ENCODE data around the gene MCF2L. TPM values are rescaled to one million over a fixed set of nuclear protein-coding genes. Genes with fewer than 3 reads are reported as not detected.

MCF2L gene
- total and polyA plus RNA-seq, 2 experiments from 2014 or later, result 4.8 to 25.6 TPM

GRCh38 chr13:113124211-113124970, 155.4 kb downstream of the MCF2L start:
- Histone ChIP-seq H3K79me2 (replicated peaks; ENCODE audit: insufficient read depth) (no peaks in the 10 kb centered on the region), H3K4me2 (no peak overlapping the region), H2AFZ (no peak overlapping the region), H3K4me1 (ENCODE audit: insufficient read depth) (no peaks in the 10 kb centered on the region), H3K4me3 (no peak overlapping the region), H3F3A (replicated peaks; ENCODE audit: low read depth) (no peaks in the 10 kb centered on the region), H4K20me1 (replicated peaks; ENCODE audit: insufficient read depth) (no peaks in the 10 kb centered on the region), H3K27me3 (ENCODE audit: insufficient read depth) (no peaks in the 10 kb centered on the region), H3K9me2 (ENCODE audit: insufficient read depth) (no peaks in the 10 kb centered on the region), H3K36me3 (ENCODE audit: insufficient read depth) (no peaks in the 10 kb centered on the region), H3K27ac (ENCODE audit: low read depth) (no peak overlapping the region)
- H3K4me1 Mint-ChIP-seq, result peaks cover 16% of the 10 kb centered on the region
- H3K27me3 Mint-ChIP-seq (ENCODE audit: insufficient read depth, low read depth, poor library complexity), result peaks cover 17% of the 10 kb centered on the region
- no peak overlapping the region for H3K4me3 Mint-ChIP-seq
- H3K9me3 Mint-ChIP-seq, result no peaks in the 10 kb centered on the region
- no peak overlapping the region for H3K27ac Mint-ChIP-seq
- no peaks in the 10 kb centered on the region; the same call in 2 of the 3 replicates for H3K36me3 Mint-ChIP-seq (ENCODE audit: low read depth)
- no peak for DNase-seq (ENCODE audit: low spot score)
- TF ChIP-seq ZNF331 (CRISPR knock-in tag; IDR thresholded peaks at IDR 0.05; ENCODE audit: low read depth) (no peak), ZNF114 (CRISPR knock-in tag; IDR thresholded peaks at IDR 0.05) (no peak), ETS1 (IDR thresholded peaks at IDR 0.05) (no peak), EZH2 (IDR thresholded peaks at IDR 0.05; ENCODE audit: low read depth, unreplicated experiment) (no peak), JUNB (IDR thresholded peaks at IDR 0.05; ENCODE audit: unreplicated experiment) (no peak), NANOG (IDR thresholded peaks at IDR 0.05; ENCODE audit: borderline replicate concordance) (no peak), EZH2phosphoT487 (IDR thresholded peaks at IDR 0.05; ENCODE audit: unreplicated experiment) (no peak), CREB1 (CRISPR knock-in tag; IDR thresholded peaks at IDR 0.05; ENCODE audit: low read depth) (no peak), STAT1 (IDR thresholded peaks at IDR 0.05; ENCODE audit: unreplicated experiment) (no peak), CTCF (conservative IDR thresholded peaks at IDR 0.05; ENCODE audit: low read depth in 2 of 2) (no peak), ZNF462 (CRISPR knock-in tag; IDR thresholded peaks at IDR 0.05) (no peak)
- no peak for ATAC-seq
